ENCODE measurements around the gene COL26A1.

Gene COL26A1

GRCh38 chr7:101533103-101533465 is 170.4 kb downstream of the COL26A1 start:
- Histone ChIP-seq H3K27me3 (ENCODE audit: insufficient read depth, low read length, poor library complexity) (no peaks in the 10 kb centered on the region), H3K18ac (ENCODE audit: low read length) (no peak overlapping the region), H4K8ac (ENCODE audit: low read depth, low read length) (no peak overlapping the region), H2BK5ac (ENCODE audit: low read length) (no peak overlapping the region), H3K27ac (ENCODE audit: low read depth, low read length) (no peak overlapping the region), H4K5ac (ENCODE audit: low read length) (no peak overlapping the region), H2BK15ac (replicated peaks; ENCODE audit: low read depth) (no peak overlapping the region), H3K23ac (ENCODE audit: low read length) (no peak overlapping the region), H3K56ac (ENCODE audit: low read length) (no peak overlapping the region), H3K79me1 (ENCODE audit: low read length) (no peaks in the 10 kb centered on the region), H3K4ac (ENCODE audit: low read depth, low read length) (no peak overlapping the region), H3K79me2 (ENCODE audit: control insufficient read depth, insufficient read depth, low read length) (no peaks in the 10 kb centered on the region), H3K4me2 (ENCODE audit: low read length) (no peak overlapping the region), H3K4me1 (ENCODE audit: control insufficient read depth, low read depth, low read length) (no peaks in the 10 kb centered on the region), H3K4me3 (ENCODE audit: low read length) (no peak overlapping the region), H3K36me3 (ENCODE audit: control insufficient read depth, insufficient read depth, low read length) (no peaks in the 10 kb centered on the region), H2BK120ac (ENCODE audit: low read depth, low read length) (no peak overlapping the region), H3K9ac (ENCODE audit: low read length) (no peak overlapping the region), H2AK5ac (ENCODE audit: low read length) (no peak overlapping the region)
- no CpG with 5 or more reads among the region's 7 CpGs for WGBS (ENCODE audit: extremely low coverage, insufficient coverage, low lambda C conversion rate)
- no peak for DNase-seq

- Histone ChIP-seq H2AK5ac (ENCODE audit: low read length) (no peak overlapping the region), H3K79me2 (ENCODE audit: control insufficient read depth, insufficient read depth, low read length) (no peaks in the 10 kb centered on the region), H2BK120ac (ENCODE audit: low read depth, low read length) (no peak overlapping the region), H3K4me2 (ENCODE audit: low read length) (no peak overlapping the region), H3K18ac (ENCODE audit: low read length) (no peak overlapping the region), H3K4ac (ENCODE audit: low read depth, low read length) (no peak overlapping the region), H3K27ac (ENCODE audit: low read depth, low read length) (no peak overlapping the region), H4K8ac (ENCODE audit: low read depth, low read length) (no peak overlapping the region), H3K9ac (ENCODE audit: low read length) (no peak overlapping the region), H3K36me3 (ENCODE audit: control insufficient read depth, insufficient read depth, low read length) (no peaks in the 10 kb centered on the region), H3K4me3 (ENCODE audit: low read length) (no peak overlapping the region), H2BK5ac (ENCODE audit: low read length) (no peak overlapping the region), H3K4me1 (ENCODE audit: control insufficient read depth, low read depth, low read length) (no peaks in the 10 kb centered on the region), H2BK15ac (replicated peaks; ENCODE audit: low read depth) (no peak overlapping the region), H3K23ac (ENCODE audit: low read length) (no peak overlapping the region), H4K5ac (ENCODE audit: low read length) (no peak overlapping the region), H3K79me1 (ENCODE audit: low read length) (no peaks in the 10 kb centered on the region), H3K56ac (ENCODE audit: low read length) (no peak overlapping the region), H3K27me3 (ENCODE audit: insufficient read depth, low read length, poor library complexity) (no peaks in the 10 kb centered on the region)
- DNase-seq: no peak
- no CpG with 5 or more reads among the region's 8 CpGs for WGBS (ENCODE audit: extremely low coverage, insufficient coverage, low lambda C conversion rate)
These were observed 171.5 kb downstream of the COL26A1 start for GRCh38 chr7:101534015-101534803.

- no peak for DNase-seq
- Histone ChIP-seq H3K4me3 (ENCODE audit: low read length) (no peak overlapping the region), H3K4me2 (ENCODE audit: low read length) (no peak overlapping the region), H2BK120ac (ENCODE audit: low read depth, low read length) (no peak overlapping the region), H3K23ac (ENCODE audit: low read length) (no peak overlapping the region), H3K4ac (ENCODE audit: low read depth, low read length) (no peak overlapping the region), H3K9ac (ENCODE audit: low read length) (no peak overlapping the region), H3K27me3 (ENCODE audit: insufficient read depth, low read length, poor library complexity) (no peaks in the 10 kb centered on the region), H3K36me3 (ENCODE audit: control insufficient read depth, insufficient read depth, low read length) (no peaks in the 10 kb centered on the region), H2BK5ac (ENCODE audit: low read length) (no peak overlapping the region), H3K4me1 (ENCODE audit: control insufficient read depth, low read depth, low read length) (no peaks in the 10 kb centered on the region), H3K79me2 (ENCODE audit: control insufficient read depth, insufficient read depth, low read length) (no peaks in the 10 kb centered on the region), H2AK5ac (ENCODE audit: low read length) (no peak overlapping the region), H3K56ac (ENCODE audit: low read length) (no peak overlapping the region), H3K27ac (ENCODE audit: low read depth, low read length) (no peak overlapping the region), H2BK15ac (replicated peaks; ENCODE audit: low read depth) (no peak overlapping the region), H3K18ac (ENCODE audit: low read length) (no peak overlapping the region), H3K79me1 (ENCODE audit: low read length) (no peaks in the 10 kb centered on the region), H4K8ac (ENCODE audit: low read depth, low read length) (no peak overlapping the region), H4K5ac (ENCODE audit: low read length) (no peak overlapping the region)
- WGBS (ENCODE audit: extremely low coverage, insufficient coverage, low lambda C conversion rate): no CpG with 5 or more reads among the region's 11 CpGs
These were observed 172.2 kb downstream of the COL26A1 start for GRCh38 chr7:101534873-101535272.

DNA sequence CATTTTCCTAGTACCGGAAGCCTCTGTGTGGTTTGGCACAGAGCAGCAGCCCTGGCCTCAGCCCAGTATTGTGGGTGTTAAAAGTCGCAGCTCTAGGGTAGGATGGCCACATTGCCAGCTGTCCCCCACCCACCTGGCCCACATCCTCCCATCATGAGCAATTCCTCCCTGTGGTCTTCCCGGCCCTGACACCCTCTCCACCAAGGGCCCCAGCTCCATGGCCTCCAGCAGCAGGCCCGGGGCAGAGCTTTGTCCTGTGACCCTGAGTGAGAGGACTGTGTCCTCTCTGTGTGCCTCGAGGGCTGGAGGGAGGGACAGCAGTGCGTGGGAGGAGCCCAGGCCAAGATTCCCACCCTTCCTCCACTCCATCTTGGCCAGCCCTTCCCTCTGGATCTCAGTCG is 172.7 kb downstream of the COL26A1 start:
- no peak overlapping the region for H2BK5ac ChIP-seq (ENCODE audit: low read length)
- H3K4me1 ChIP-seq (ENCODE audit: control insufficient read depth, low read depth, low read length): no peaks in the 10 kb centered on the region
- H3K4me3 ChIP-seq (ENCODE audit: low read length): no peak overlapping the region
- H3K79me2 ChIP-seq (ENCODE audit: control insufficient read depth, insufficient read depth, low read length): no peaks in the 10 kb centered on the region
- no peak overlapping the region for H2AK5ac ChIP-seq (ENCODE audit: low read length)
- no peak overlapping the region for H2BK120ac ChIP-seq (ENCODE audit: low read depth, low read length)
- H3K79me1 ChIP-seq (ENCODE audit: low read length): no peaks in the 10 kb centered on the region
- DNase-seq: no peak
- H3K27me3 ChIP-seq (ENCODE audit: insufficient read depth, low read length, poor library complexity): no peaks in the 10 kb centered on the region
- H4K8ac ChIP-seq (ENCODE audit: low read depth, low read length): no peak overlapping the region
- no peak overlapping the region for H3K4me2 ChIP-seq (ENCODE audit: low read length)
- no peak overlapping the region for H3K4ac ChIP-seq (ENCODE audit: low read depth, low read length)
- no peak overlapping the region for H2BK15ac ChIP-seq (replicated peaks; ENCODE audit: low read depth)
- WGBS (ENCODE audit: extremely low coverage, insufficient coverage, low lambda C conversion rate): no CpG with 5 or more reads among the region's 7 CpGs
- no peak overlapping the region for H3K27ac ChIP-seq (ENCODE audit: low read depth, low read length)
- H3K18ac ChIP-seq (ENCODE audit: low read length): no peak overlapping the region
- H4K5ac ChIP-seq (ENCODE audit: low read length): no peak overlapping the region
- H3K23ac ChIP-seq (ENCODE audit: low read length): no peak overlapping the region
- no peaks in the 10 kb centered on the region for H3K36me3 ChIP-seq (ENCODE audit: control insufficient read depth, insufficient read depth, low read length)
- no peak overlapping the region for H3K56ac ChIP-seq (ENCODE audit: low read length)
- no peak overlapping the region for H3K9ac ChIP-seq (ENCODE audit: low read length)

GRCh38 chr7:101536232-101536631 is 173.6 kb downstream of the COL26A1 start:
- no peak overlapping the region for H4K8ac ChIP-seq (ENCODE audit: low read depth, low read length)
- no peak overlapping the region for H3K4ac ChIP-seq (ENCODE audit: low read depth, low read length)
- no peaks in the 10 kb centered on the region for H3K27me3 ChIP-seq (ENCODE audit: insufficient read depth, low read length, poor library complexity)
- H2BK120ac ChIP-seq (ENCODE audit: low read depth, low read length): no peak overlapping the region
- H3K4me1 ChIP-seq (ENCODE audit: control insufficient read depth, low read depth, low read length): no peaks in the 10 kb centered on the region
- H3K9ac ChIP-seq (ENCODE audit: low read length): no peak overlapping the region
- no peak overlapping the region for H3K23ac ChIP-seq (ENCODE audit: low read length)
- no peaks in the 10 kb centered on the region for H3K79me1 ChIP-seq (ENCODE audit: low read length)
- no peak overlapping the region for H3K4me3 ChIP-seq (ENCODE audit: low read length)
- H2BK15ac ChIP-seq (replicated peaks; ENCODE audit: low read depth): no peak overlapping the region
- H3K4me2 ChIP-seq (ENCODE audit: low read length): no peak overlapping the region
- no peak overlapping the region for H2AK5ac ChIP-seq (ENCODE audit: low read length)
- H3K56ac ChIP-seq (ENCODE audit: low read length): no peak overlapping the region
- H3K27ac ChIP-seq (ENCODE audit: low read depth, low read length): no peak overlapping the region
- DNase-seq: no peak
- H3K18ac ChIP-seq (ENCODE audit: low read length): no peak overlapping the region
- H3K79me2 ChIP-seq (ENCODE audit: control insufficient read depth, insufficient read depth, low read length): no peaks in the 10 kb centered on the region
- WGBS (ENCODE audit: extremely low coverage, insufficient coverage, low lambda C conversion rate): no CpG with 5 or more reads among the region's 6 CpGs
- no peak overlapping the region for H2BK5ac ChIP-seq (ENCODE audit: low read length)
- no peak overlapping the region for H4K5ac ChIP-seq (ENCODE audit: low read length)
- no peaks in the 10 kb centered on the region for H3K36me3 ChIP-seq (ENCODE audit: control insufficient read depth, insufficient read depth, low read length)

DNA sequence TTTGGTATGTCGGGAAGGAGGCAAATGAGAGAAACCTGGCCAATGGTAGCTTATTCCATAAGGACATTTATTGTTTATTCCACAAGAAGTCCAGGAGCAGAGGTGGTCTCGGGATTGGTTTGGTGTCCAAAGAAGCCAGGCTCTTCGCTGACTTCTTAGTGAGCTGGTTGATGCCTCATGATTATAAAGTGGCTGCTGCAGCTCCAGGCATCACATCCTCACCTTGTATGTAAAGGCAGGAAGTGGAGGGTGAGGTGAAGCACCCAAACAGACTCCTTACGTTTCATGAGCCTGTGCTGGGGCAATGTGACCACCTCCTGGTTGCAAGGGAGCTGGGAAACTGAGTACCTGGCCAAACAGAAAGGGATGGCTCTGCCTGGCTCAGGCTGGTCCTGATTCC is 174.0 kb downstream of the COL26A1 start:
- no peaks in the 10 kb centered on the region for H3K79me2 ChIP-seq (ENCODE audit: control insufficient read depth, insufficient read depth, low read length)
- no peak overlapping the region for H3K27ac ChIP-seq (ENCODE audit: low read depth, low read length)
- H3K18ac ChIP-seq (ENCODE audit: low read length): no peak overlapping the region
- H3K4me1 ChIP-seq (ENCODE audit: control insufficient read depth, low read depth, low read length): no peaks in the 10 kb centered on the region
- H4K5ac ChIP-seq (ENCODE audit: low read length): no peak overlapping the region
- no peaks in the 10 kb centered on the region for H3K36me3 ChIP-seq (ENCODE audit: control insufficient read depth, insufficient read depth, low read length)
- H2AK5ac ChIP-seq (ENCODE audit: low read length): no peak overlapping the region
- no peak for DNase-seq
- no peak overlapping the region for H3K56ac ChIP-seq (ENCODE audit: low read length)
- no peak overlapping the region for H2BK15ac ChIP-seq (replicated peaks; ENCODE audit: low read depth)
- H4K8ac ChIP-seq (ENCODE audit: low read depth, low read length): no peak overlapping the region
- no peak overlapping the region for H3K4me3 ChIP-seq (ENCODE audit: low read length)
- H3K4me2 ChIP-seq (ENCODE audit: low read length): no peak overlapping the region
- H2BK120ac ChIP-seq (ENCODE audit: low read depth, low read length): no peak overlapping the region
- no peak overlapping the region for H3K9ac ChIP-seq (ENCODE audit: low read length)
- no peak overlapping the region for H2BK5ac ChIP-seq (ENCODE audit: low read length)
- no peaks in the 10 kb centered on the region for H3K79me1 ChIP-seq (ENCODE audit: low read length)
- no peaks in the 10 kb centered on the region for H3K27me3 ChIP-seq (ENCODE audit: insufficient read depth, low read length, poor library complexity)
- no peak overlapping the region for H3K4ac ChIP-seq (ENCODE audit: low read depth, low read length)
- no CpG with 5 or more reads among the region's 4 CpGs for WGBS (ENCODE audit: extremely low coverage, insufficient coverage, low lambda C conversion rate)
- no peak overlapping the region for H3K23ac ChIP-seq (ENCODE audit: low read length)

Data from mesendoderm (in vitro differentiated cells).